Measurements from ENCODE around the gene KIF21B. TPM values are rescaled to one million over a fixed set of nuclear protein-coding genes. Genes with fewer than 3 reads are reported as not detected.

KIF21B gene
- total RNA-seq, result 2.0 TPM in 2 replicates

GRCh38 chr1:201023517-201023902, at the start of gene KIF21B:
TSS of gene KIF21B (minus strand) at chr1:201023714. CDS start at chr1:201023383, 331 bp downstream.
- peak; percentile 61 to 80 for DNase-seq (ENCODE audit: low read depth in 2 of 2)

GRCh38 chr1:201072922-201073321, 49.4 kb upstream of the KIF21B start:
- DNase-seq (ENCODE audit: low read depth in 2 of 2), result no peak

GRCh38 chr1:201072149-201072548, 48.6 kb upstream of the KIF21B start:
- DNase-seq (ENCODE audit: low read depth in 2 of 2), result peak in 1 of 2 donors; percentile 4

GRCh38 chr1:201069636-201070035, 46.1 kb upstream of the KIF21B start:
- no peak for DNase-seq (ENCODE audit: low read depth in 2 of 2)

- no peak for DNase-seq (ENCODE audit: low read depth in 2 of 2)
Measured at GRCh38 chr1:201068976-201069375, 45.5 kb upstream of the KIF21B start.

- no peak for DNase-seq (ENCODE audit: low read depth in 2 of 2)
Measured at GRCh38 chr1:201066986-201067385, 43.5 kb upstream of the KIF21B start.

GRCh38 chr1:201065686-201066085, 42.2 kb upstream of the KIF21B start:
- DNase-seq (ENCODE audit: low read depth in 2 of 2), result no peak

GRCh38 chr1:201064806-201065205, 41.3 kb upstream of the KIF21B start:
- DNase-seq (ENCODE audit: low read depth in 2 of 2), result no peak

GRCh38 chr1:201063145-201063544, 39.6 kb upstream of the KIF21B start:
- no peak for DNase-seq (ENCODE audit: low read depth in 2 of 2)

GRCh38 chr1:201062511-201063091, 39.1 kb upstream of the KIF21B start:
- DNase-seq (ENCODE audit: low read depth in 2 of 2), result no peak

GRCh38 chr1:201061886-201062285, 38.4 kb upstream of the KIF21B start:
- DNase-seq (ENCODE audit: low read depth in 2 of 2), result no peak

- no peak for DNase-seq (ENCODE audit: low read depth in 2 of 2)
Measured at GRCh38 chr1:201061049-201061448, 37.5 kb upstream of the KIF21B start.

- DNase-seq (ENCODE audit: low read depth in 2 of 2), result no peak
Measured at GRCh38 chr1:201060586-201060985, 37.1 kb upstream of the KIF21B start.

GRCh38 chr1:201059871-201060555, 36.5 kb upstream of the KIF21B start:
- DNase-seq (ENCODE audit: low read depth in 2 of 2), result no peak

GRCh38 chr1:201059401-201059800, 35.9 kb upstream of the KIF21B start:
- no peak for DNase-seq (ENCODE audit: low read depth in 2 of 2)

- no peak for DNase-seq (ENCODE audit: low read depth in 2 of 2)
Measured at GRCh38 chr1:201054091-201054543, 30.6 kb upstream of the KIF21B start.

GRCh38 chr1:201053155-201053860, 29.8 kb upstream of the KIF21B start:
- DNase-seq (ENCODE audit: low read depth in 2 of 2), result no peak

GRCh38 chr1:201051399-201051798, 27.9 kb upstream of the KIF21B start:
- no peak for DNase-seq (ENCODE audit: low read depth in 2 of 2)

- no peak for DNase-seq (ENCODE audit: low read depth in 2 of 2)
Measured at GRCh38 chr1:201050515-201051277, 27.2 kb upstream of the KIF21B start.

- no peak for DNase-seq (ENCODE audit: low read depth in 2 of 2)
Measured at GRCh38 chr1:201049248-201049831, 25.8 kb upstream of the KIF21B start.

GRCh38 chr1:201048521-201048920, 25.0 kb upstream of the KIF21B start:
- no peak for DNase-seq (ENCODE audit: low read depth in 2 of 2)

GRCh38 chr1:201044119-201044518, 20.6 kb upstream of the KIF21B start:
- DNase-seq (ENCODE audit: low read depth in 2 of 2), result no peak
